Activated CD8-positive, alpha-beta memory T cell treated with anti-CD3 and anti-CD28 coated beads, Interleukin-2, amount 10 ng/mL, durations not matched to agents 7 days and 5 days (primary cell): ENCODE results near the gene LRRC8E. TPM values are rescaled to one million over a fixed set of nuclear protein-coding genes. Genes with fewer than 3 reads are reported as not detected.

ENCODE experiments used
- ATAC-seq: fragments of 150-1000 bp; cut with Tn5 transposase; one replicate; pipeline ENCODE4 v1.10.0; 2021; ENCODE audit warnings: moderate library complexity
- CTCF ChIA-PET: fragments of 350-600 bp; sonication (Branson Sonifier 250); formaldehyde crosslinking; loops from one replicate; lab custom pipeline; 2021; ENCODE audit warnings: antibody characterized with exemption; lab: Charles Lee
- DNase-seq: peaks from one replicate; pipeline ENCODE4 v3.0.0-alpha.2; 2020
- H3K27ac Mint-ChIP-seq: one replicate; pipeline ENCODE4 v1.8.0; 2021; ENCODE audit warnings: mild to moderate bottlenecking, mixed read lengths
- H3K27me3 Mint-ChIP-seq: one replicate; pipeline ENCODE4 v1.8.0; 2021; ENCODE audit warnings: mixed read lengths
- H3K36me3 Mint-ChIP-seq: one replicate; pipeline ENCODE4 v1.8.0; 2021; ENCODE audit warnings: mild to moderate bottlenecking, mixed read lengths
- H3K4me1 Mint-ChIP-seq: one replicate; pipeline ENCODE4 v1.8.0; 2021; ENCODE audit warnings: mixed read lengths
- H3K4me3 Mint-ChIP-seq: one replicate; pipeline ENCODE4 v1.8.0; 2021; ENCODE audit warnings: mild to moderate bottlenecking, moderate library complexity, mixed read lengths
- H3K9me3 Mint-ChIP-seq: one replicate; pipeline ENCODE4 v1.8.0; 2022; ENCODE audit warnings: low read depth, mixed read lengths
- total RNA-seq, 2 experiments: library from RNA; stranded (reverse); gene quantifications; one replicate each; pipeline ENCODE4 v1.2.3, GENCODE V29; 2021

The LRRC8E gene
- total RNA-seq, 2 experiments from 2014 or later: not detected

- Mint-ChIP-seq H3K4me1 (peaks cover 21% of the 10 kb centered on the region), H3K36me3 (no peaks in the 10 kb centered on the region), H3K27ac (no peak within 1 kb of the TSS), H3K9me3 (no peaks in the 10 kb centered on the region), H3K27me3 (peaks cover 39% of the 10 kb centered on the region), H3K4me3 (peak within 1 kb of the TSS; percentile 38)
- CTCF ChIA-PET: interaction anchor here (1.5 to 2.3 kb wide), 2 partner anchors 13 to 29 kb away, joined by 3 to 7 read pairs; partner anchors contain the start of gene MAP2K7
- no peak for ATAC-seq
- DNase-seq: no peak
Measured at GRCh38 chr19:7874076-7874896, 14.0 kb upstream of the LRRC8E start, which contains the start of gene PRR36. PRR36 (minus strand) TSS chr19:7874390; CDS start chr19:7873689, 701 bp downstream.

- ATAC-seq (no peak), DNase-seq (no peak)
- H3K27me3 Mint-ChIP-seq: peaks cover 39% of the 10 kb centered on the region
- H3K36me3 Mint-ChIP-seq: no peaks in the 10 kb centered on the region
- no peak overlapping the region for H3K4me3 Mint-ChIP-seq
- H3K9me3 Mint-ChIP-seq: no peaks in the 10 kb centered on the region
- H3K4me1 Mint-ChIP-seq: peaks cover 20% of the 10 kb centered on the region
- CTCF ChIA-PET: interaction anchor here (1.5 to 2.3 kb wide), 2 partner anchors 13 to 29 kb away, joined by 3 to 7 read pairs; partner anchors contain the start of gene MAP2K7
- H3K27ac Mint-ChIP-seq: no peak overlapping the region
Measured at GRCh38 chr19:7874897-7875273, 13.4 kb upstream of the LRRC8E start.

- peaks cover 3% of the 10 kb centered on the region for H3K4me1 Mint-ChIP-seq
- H3K36me3 Mint-ChIP-seq: no peaks in the 10 kb centered on the region
- no peak overlapping the region for H3K4me3 Mint-ChIP-seq
- peaks cover 3% of the 10 kb centered on the region for H3K9me3 Mint-ChIP-seq
- peaks cover 26% of the 10 kb centered on the region for H3K27me3 Mint-ChIP-seq
- ATAC-seq (no peak), DNase-seq (no peak)
- H3K27ac Mint-ChIP-seq: no peak overlapping the region
- CTCF ChIA-PET: interaction anchor here (1.2 kb wide), 1 partner anchor 8 kb away, joined by 5 read pairs; no protein-coding TSS in a partner anchor
Measured at GRCh38 chr19:7877249-7877836, 11.0 kb upstream of the LRRC8E start.

- ATAC-seq (peak; percentile 27), DNase-seq (no peak)
- Mint-ChIP-seq H3K4me3 (no peak overlapping the region), H3K27me3 (peaks cover 15% of the 10 kb centered on the region), H3K36me3 (no peaks in the 10 kb centered on the region), H3K27ac (no peak overlapping the region), H3K4me1 (no peaks in the 10 kb centered on the region), H3K9me3 (peaks cover 3% of the 10 kb centered on the region)
- CTCF ChIA-PET: interaction anchor here (0.7 to 1.5 kb wide), 2 partner anchors 10 to 66 kb away, joined by 3 to 6 read pairs; no protein-coding TSS in a partner anchor
Measured at GRCh38 chr19:7879111-7879807, 9.1 kb upstream of the LRRC8E start.

- peak; percentile 27 for ATAC-seq
- no peak for DNase-seq
- H3K36me3 Mint-ChIP-seq: no peaks in the 10 kb centered on the region
- CTCF ChIA-PET: interaction anchor here (1.5 to 1.8 kb wide), 2 partner anchors 10 to 24 kb away, joined by 6 read pairs; partner anchors contain the start of gene MAP2K7
- H3K4me1 Mint-ChIP-seq: no peaks in the 10 kb centered on the region
- H3K27ac Mint-ChIP-seq: no peak overlapping the region
- peaks cover 3% of the 10 kb centered on the region for H3K9me3 Mint-ChIP-seq
- H3K4me3 Mint-ChIP-seq: no peak overlapping the region
- H3K27me3 Mint-ChIP-seq: peaks cover 11% of the 10 kb centered on the region
Measured at GRCh38 chr19:7879836-7880235, 8.5 kb upstream of the LRRC8E start.

- Mint-ChIP-seq H3K27me3 (no peaks in the 10 kb centered on the region), H3K4me1 (no peaks in the 10 kb centered on the region), H3K36me3 (no peaks in the 10 kb centered on the region), H3K27ac (no peak overlapping the region), H3K9me3 (peaks cover 3% of the 10 kb centered on the region), H3K4me3 (no peak overlapping the region)
- CTCF ChIA-PET: interaction anchor here (0.8 to 2.9 kb wide), 2 partner anchors 13 to 16 kb away, joined by 3 to 10 read pairs; no protein-coding TSS in a partner anchor
- DNase-seq: no peak
- no peak for ATAC-seq
Measured at GRCh38 chr19:7881910-7882309, 6.4 kb upstream of the LRRC8E start.

GRCh38 chr19:7883105-7883504 is 5.2 kb upstream of the LRRC8E start:
- Mint-ChIP-seq H3K4me1 (no peaks in the 10 kb centered on the region), H3K27ac (no peak overlapping the region), H3K27me3 (peaks cover 10% of the 10 kb centered on the region), H3K36me3 (no peaks in the 10 kb centered on the region), H3K4me3 (no peak overlapping the region), H3K9me3 (peaks cover 3% of the 10 kb centered on the region)
- no peak for DNase-seq
- CTCF ChIA-PET: interaction anchor here (1.0 to 2.9 kb wide), 3 partner anchors 14 to 16 kb away, joined by 3 to 10 read pairs (median 8); no protein-coding TSS in a partner anchor
- ATAC-seq: no peak

GRCh38 chr19:7883796-7884570 is 4.3 kb upstream of the LRRC8E start:
- no peak overlapping the region for H3K4me3 Mint-ChIP-seq
- no peak overlapping the region for H3K27ac Mint-ChIP-seq
- DNase-seq: no peak
- no peaks in the 10 kb centered on the region for H3K4me1 Mint-ChIP-seq
- H3K9me3 Mint-ChIP-seq: peaks cover 3% of the 10 kb centered on the region
- ATAC-seq: no peak
- CTCF ChIA-PET: interaction anchor here (1.3 kb wide), 1 partner anchor 15 kb away, joined by 8 read pairs; no protein-coding TSS in a partner anchor
- no peaks in the 10 kb centered on the region for H3K36me3 Mint-ChIP-seq
- H3K27me3 Mint-ChIP-seq: peaks cover 14% of the 10 kb centered on the region

GRCh38 chr19:7885818-7886217 is 2.5 kb upstream of the LRRC8E start:
- Mint-ChIP-seq H3K36me3 (no peaks in the 10 kb centered on the region), H3K27me3 (peaks cover 24% of the 10 kb centered on the region), H3K9me3 (peaks cover 3% of the 10 kb centered on the region), H3K27ac (no peak overlapping the region), H3K4me1 (no peaks in the 10 kb centered on the region), H3K4me3 (no peak overlapping the region)
- ATAC-seq: no peak
- no peak for DNase-seq
- CTCF ChIA-PET: interaction anchor here (1.7 kb wide), 1 partner anchor 17 kb away, joined by 6 read pairs; no protein-coding TSS in a partner anchor

GRCh38 chr19:7887408-7888144 is 734 bp upstream of the LRRC8E start:
- no peaks in the 10 kb centered on the region for H3K4me1 Mint-ChIP-seq
- no peak overlapping the region for H3K4me3 Mint-ChIP-seq
- no peak for DNase-seq
- H3K9me3 Mint-ChIP-seq: no peaks in the 10 kb centered on the region
- no peak for ATAC-seq
- CTCF ChIA-PET: no interaction called here
- peaks cover 28% of the 10 kb centered on the region for H3K27me3 Mint-ChIP-seq
- H3K27ac Mint-ChIP-seq: no peak overlapping the region
- no peaks in the 10 kb centered on the region for H3K36me3 Mint-ChIP-seq

- Mint-ChIP-seq H3K27me3 (peaks cover 28% of the 10 kb centered on the region), H3K4me1 (no peaks in the 10 kb centered on the region), H3K9me3 (no peaks in the 10 kb centered on the region), H3K4me3 (no peak overlapping the region), H3K27ac (no peak overlapping the region), H3K36me3 (no peaks in the 10 kb centered on the region)
- CTCF ChIA-PET: no interaction called here
- no peak for DNase-seq
- ATAC-seq: no peak
Measured at GRCh38 chr19:7888826-7889217, 512 bp downstream of the LRRC8E start.
